Stimulated activated CD8-positive, alpha-beta memory T cell treated with anti-CD3 and anti-CD28 coated beads, Interleukin-15, amount 100 ng/mL, for 48 hours (primary cell): ENCODE measurements around the gene ITPK1.
"Not testable (repeated sequence)": the region's sequence is repeated elsewhere in the genome, so short reads cannot be mapped to it uniquely, and the experiment has no call there.

ENCODE experiments used
- DNase-seq, 2 donors: peaks; one replicate each; pipeline ENCODE4 v3.0.0-alpha.2; 2020; ENCODE audit warnings: low read depth in 2 of 2

Gene ITPK1

GRCh38 chr14:93131257-93131820, 15.6 kb upstream of the ITPK1 start:
- not testable (repeated sequence) for DNase-seq

- DNase-seq: no peak
Observed at GRCh38 chr14:93128725-93129459, 13.2 kb upstream of the ITPK1 start.

GRCh38 chr14:93126111-93126510, 10.4 kb upstream of the ITPK1 start:
- DNase-seq: no peak

- DNase-seq: no peak
Observed at GRCh38 chr14:93122826-93123225, 7.1 kb upstream of the ITPK1 start.

- DNase-seq: no peak
Observed at GRCh38 chr14:93121030-93121834, 5.5 kb upstream of the ITPK1 start.

- no peak for DNase-seq
Observed at GRCh38 chr14:93120517-93120916, 4.8 kb upstream of the ITPK1 start.

GRCh38 chr14:93116676-93117200, 1.0 kb upstream of the ITPK1 start:
- DNase-seq: no peak

GRCh38 chr14:93115069-93115820, 480 bp downstream of the ITPK1 start:
- peak; percentile 86 to 87 for DNase-seq

GRCh38 chr14:93114713-93115068, 1.0 kb downstream of the ITPK1 start:
- DNase-seq: no peak

GRCh38 chr14:93114068-93114710, 1.5 kb downstream of the ITPK1 start:
- DNase-seq: no peak

GRCh38 chr14:93113678-93114067, 2.1 kb downstream of the ITPK1 start:
- no peak for DNase-seq

GRCh38 chr14:93112891-93113677, 2.6 kb downstream of the ITPK1 start:
- peak; percentile 42 to 45 for DNase-seq

- not testable (repeated sequence) for DNase-seq
Observed at GRCh38 chr14:93111541-93111940, 4.2 kb downstream of the ITPK1 start.

GRCh38 chr14:93110856-93111419, 4.8 kb downstream of the ITPK1 start:
- DNase-seq: no peak

GRCh38 chr14:93109572-93110481, 5.9 kb downstream of the ITPK1 start:
- no peak for DNase-seq

- no peak for DNase-seq
Observed at GRCh38 chr14:93108105-93108504, 7.6 kb downstream of the ITPK1 start.

GRCh38 chr14:93107453-93107852, 8.3 kb downstream of the ITPK1 start:
- DNase-seq: no peak

GRCh38 chr14:93106541-93107156, 9.1 kb downstream of the ITPK1 start:
- no peak for DNase-seq

GRCh38 chr14:93105856-93106255, 9.9 kb downstream of the ITPK1 start:
- DNase-seq: not testable (repeated sequence)
